OCI-LY3 (cell line): ENCODE measurements around the gene MICB.

ENCODE experiments used
- CTCF ChIP-seq: fragments of 200-600, 300-600 bp; sonication (generic); IDR thresholded peaks from 2 replicates; pipeline ENCODE4 v1.5.1; 2014; ENCODE audit warnings: antibody characterized with exemption, low read length, low read depth
- EZH2phosphoT487 ChIP-seq: fragments of 200-600 bp; shearing (Covaris generic); IDR thresholded peaks from 2 replicates; pipeline ENCODE4 v1.6.1; 2018; ENCODE audit warnings: antibody characterized with exemption, mixed run types, low read depth

GRCh38 chr6:31502586-31502985 is 4.6 kb downstream of the MICB start:
- TF ChIP-seq CTCF (no peak), EZH2phosphoT487 (no peak)
